HT1080 (cell line): ENCODE measurements around the gene MGAT5B. TPM values are rescaled to one million over a fixed set of nuclear protein-coding genes. Genes with fewer than 3 reads are reported as not detected.

Source experiments
- total RNA-seq: library from RNA; depleted of rRNA; stranded (reverse); fragments of >200 nt; shearing (Covaris generic); gene quantifications from 2 replicates; pipeline ENCODE4 v1.2.3, GENCODE V29; 2014; rRNA removed

Gene MGAT5B
- total RNA-seq, 1 experiment from 2014 or later, result 20.0 TPM

Other genes starting within 250 kb of the MGAT5B start
- gene ST6GALNAC1, start 224.6 kb upstream of the MGAT5B start, total RNA-seq, result not detected in 2 replicates
- gene MXRA7, start 157.4 kb upstream of the MGAT5B start, total RNA-seq, result 77.4 and 105 TPM in 2 replicates
- gene JMJD6, start 141.8 kb upstream of the MGAT5B start, total RNA-seq, result 27.9 and 30.8 TPM in 2 replicates
- 43.8 and 45.0 TPM in 2 replicates for gene METTL23, start 141.6 kb upstream of the MGAT5B start, total RNA-seq
- gene SRSF2, start 131.1 kb upstream of the MGAT5B start, total RNA-seq, result 971 and 1,300 TPM in 2 replicates
- 14.6 and 20.0 TPM in 2 replicates for gene MFSD11, start 130.3 kb upstream of the MGAT5B start, total RNA-seq